GM12878 (cell line): ENCODE results near the gene EPB41L4A. TPM values are rescaled to one million over a fixed set of nuclear protein-coding genes. Genes with fewer than 3 reads are reported as not detected.

ENCODE experiments used
- ATAC-seq: fragments of 200-7000 bp; cut with Tn5 transposase; 3 replicates; pipeline ENCODE4 v1.9.1; 2020; ENCODE audit warnings: mild to moderate bottlenecking, moderate library complexity
- BruUV-seq: library from RNA; stranded (reverse); fragments of 400-500 nt; replicated peaks from 2 replicates; lab custom pipeline; 2021; lab: Mats Ljungman, UMichigan
- CTCF ChIA-PET: fragments of 300-600 bp; sonication (Branson Sonifier 250); formaldehyde crosslinking; extraction: SDS; loops from one replicate; lab custom pipeline; 2021; ENCODE audit warnings: inconsistent platforms; lab: Yijun Ruan, JAX
- POLR2A ChIA-PET: fragments of 350-600 bp; formaldehyde crosslinking; extraction: SDS; loops from one replicate; lab custom pipeline; 2021; ENCODE audit warnings: inconsistent platforms; lab: Charles Lee
- RAD21 ChIA-PET: fragments of 300-600 bp; sonication (Branson Sonifier 250); formaldehyde crosslinking; loops from one replicate; lab custom pipeline; 2023; ENCODE audit warnings: antibody characterized with exemption; ENCODE audit not compliant: unreplicated experiment; lab: Charles Lee
- SMC1A ChIA-PET: fragments of 300-600 bp; sonication (Branson Sonifier 250); formaldehyde crosslinking; loops from one replicate; lab custom pipeline; 2023; ENCODE audit not compliant: unreplicated experiment, uncharacterized antibody; lab: Charles Lee
- DNase-seq: peaks from one replicate; pipeline ENCODE4 v3.0.0-alpha.2; 2011; ENCODE audit warnings: low read depth, low spot score
- FAIRE-seq: peaks from 3 replicates; lab custom pipeline; 2011; peaks lifted over from hg19 to GRCh38; lab: Jason Lieb, UNC
- H2AFZ ChIP-seq: 2 replicates; pipeline ENCODE4 v1.6.0; 2011; ENCODE audit warnings: low read depth, low read length, control low read depth; ENCODE audit not compliant: control insufficient read depth
- H3K27ac ChIP-seq: 2 replicates; pipeline ENCODE4 v1.5.1; 2011; ENCODE audit warnings: control low read depth; ENCODE audit not compliant: control insufficient read depth, insufficient read depth
- H3K27me3 ChIP-seq, 2 experiments: replicated peaks in 1 of 2; 2 replicates each; pipeline versions ENCODE4 v1.6.0 to v1.6.1; 2011; ENCODE audit warnings: low read length in 1 of 2; ENCODE audit not compliant: control insufficient read depth in 2 of 2, insufficient read depth in 2 of 2
- H3K36me3 ChIP-seq, 2 experiments: 2 replicates each; pipeline ENCODE4 v1.5.1; 2011; ENCODE audit warnings: low read length in 1 of 2; ENCODE audit not compliant: control insufficient read depth in 2 of 2, insufficient read depth in 2 of 2
- H3K4me1 ChIP-seq: 2 replicates; pipeline ENCODE4 v1.6.1; 2011; ENCODE audit warnings: mild to moderate bottlenecking, low read length, moderate library complexity, mixed read lengths; ENCODE audit not compliant: control insufficient read depth, insufficient read depth
- H3K4me2 ChIP-seq: 2 replicates; pipeline ENCODE4 v1.6.0; 2011; ENCODE audit warnings: control low read depth; ENCODE audit not compliant: control insufficient read depth, insufficient read depth
- H3K4me3 ChIP-seq: fragments of 200-600 bp; sonication (generic); 2 replicates; pipeline ENCODE4 v1.5.1; 2016
- H3K79me2 ChIP-seq: 2 replicates; pipeline ENCODE4 v1.6.0; 2011; ENCODE audit warnings: low read length; ENCODE audit not compliant: control insufficient read depth, insufficient read depth
- H3K9ac ChIP-seq: 2 replicates; pipeline ENCODE4 v1.8.0; 2011; ENCODE audit warnings: low read length, control low read depth, mixed read lengths; ENCODE audit not compliant: control insufficient read depth, insufficient read depth
- H3K9me3 ChIP-seq: replicated peaks from 3 replicates; pipeline ENCODE4 v1.5.1; 2011; ENCODE audit warnings: mild to moderate bottlenecking, low read length; ENCODE audit not compliant: control insufficient read depth, insufficient read depth
- H4K20me1 ChIP-seq: 2 replicates; pipeline ENCODE4 v1.6.0; 2011; ENCODE audit not compliant: control insufficient read depth, insufficient read depth
- BCL3 ChIP-seq: IDR thresholded peaks from 2 replicates; pipeline ENCODE4 v1.6.1; 2011; ENCODE audit warnings: borderline replicate concordance, low read depth, mild to moderate bottlenecking, moderate library complexity, low read length; ENCODE audit not compliant: insufficient read depth, poor library complexity, severe bottlenecking
- BCLAF1 ChIP-seq: fragments of 450-650 bp; IDR thresholded peaks from 2 replicates; pipeline ENCODE4 v1.6.1; 2017; ENCODE audit warnings: antibody characterized with exemption, mild to moderate bottlenecking, moderate library complexity
- DPF2 ChIP-seq: fragments of 450-650 bp; IDR thresholded peaks from 2 replicates; pipeline ENCODE4 v1.6.1; 2017; ENCODE audit warnings: mild to moderate bottlenecking
- E2F4 ChIP-seq: IDR thresholded peaks from 2 replicates; pipeline ENCODE4 v1.6.1; 2012; ENCODE audit warnings: low read depth, low read length, improper control_type of control experiment
- EED ChIP-seq: sonication (generic); IDR thresholded peaks from 2 replicates; pipeline ENCODE4 v1.6.1; 2016; ENCODE audit warnings: antibody characterized with exemption, low read depth
- FOS ChIP-seq: IDR thresholded peaks from 3 replicates; pipeline ENCODE4 v1.6.1; 2011; ENCODE audit warnings: borderline replicate concordance; ENCODE audit not compliant: insufficient read length; ENCODE audit errors: extremely low read depth
- MLLT1 ChIP-seq: fragments of 450-650 bp; IDR thresholded peaks from 2 replicates; pipeline ENCODE4 v1.6.1; 2016; ENCODE audit warnings: mild to moderate bottlenecking
- MTA2 ChIP-seq: fragments of 450-650 bp; IDR thresholded peaks from 2 replicates; pipeline ENCODE4 v1.6.1; 2016; ENCODE audit warnings: low read depth, mild to moderate bottlenecking, moderate library complexity
- NFIC ChIP-seq: IDR thresholded peaks from 2 replicates; pipeline ENCODE4 v1.6.1; 2012; ENCODE audit warnings: low read depth, mild to moderate bottlenecking, inconsistent platforms, low read length, moderate library complexity
- NR2C2 ChIP-seq: IDR thresholded peaks from 2 replicates; pipeline ENCODE4 v1.6.1; 2011; ENCODE audit warnings: borderline replicate concordance, low read depth; ENCODE audit not compliant: control insufficient read depth, insufficient read length
- SKIL ChIP-seq: fragments of 450-650 bp; IDR thresholded peaks from 2 replicates; pipeline ENCODE4 v1.6.1; 2017; ENCODE audit warnings: mild to moderate bottlenecking, low read depth, inconsistent platforms; ENCODE audit not compliant: poor library complexity, severe bottlenecking
- ZNF384 ChIP-seq: IDR thresholded peaks from 2 replicates; pipeline ENCODE4 v1.6.1; 2012; ENCODE audit warnings: low read depth, mild to moderate bottlenecking, low read length, improper control_type of control experiment, borderline replicate concordance
- WGBS: methylation state at CpG from one replicate; pipeline ENCODE4 v1.1.6; 2016; ENCODE audit warnings: low lambda C conversion rate; ENCODE audit not compliant: insufficient replicate concordance, insufficient coverage; ENCODE audit errors: missing lambda C conversion rate; 5-methylcytosine and 5-hydroxymethylcytosine counted together
- in situ Hi-C: fragments of 300-500 bp; cut with MboI; formaldehyde crosslinking; loops from 9 replicates; pipeline ENCODE4 v1.14.3; 2018; ENCODE audit warnings: mixed read lengths
- intact Hi-C: fragments of 100-400 bp; cut with micrococcal nuclease; formaldehyde crosslinking; loops from one replicate; pipeline ENCODE4 v1.14.2; 2022; ENCODE audit not compliant: unreplicated experiment
- polyA plus RNA-seq, 11 experiments: library from polyadenylated mRNA; depleted of rRNA in 4 of 11; unstranded in 6 of 11; stranded (reverse) in 5 of 11; fragments of >200 nt; fragmentation: Nextera tagmentation in 4 of 11; fragmentation: Illumina TruSeq in 1 of 11; extraction: Ambion mirVana in 4 of 11; extraction: Trizol in 1 of 11; gene quantifications; 1 replicate in 1 of 11; 2 replicates in 10 of 11; pipeline versions ENCODE4 v1.2.1 to v1.2.3, GENCODE V29; 2011 to 2016; ENCODE audit warnings: inconsistent platforms in 2 of 11, missing spikeins in 2 of 11, low read depth in 1 of 11
- total RNA-seq, 4 experiments: library from RNA; depleted of rRNA in 3 of 4; stranded (reverse); fragments of >200 nt in 3 of 4; fragmentation: Illumina TruSeq in 1 of 4; extraction: Trizol in 1 of 4; gene quantifications; 2 replicates each; pipeline versions ENCODE4 v1.2.1 to v1.2.3, GENCODE V29; 2013 to 2021

EPB41L4A gene
- total and polyA plus RNA-seq, 10 of the 15 experiments (the other 5 are each of a cell fraction or from before 2014, with no cell fraction given): 0.10 to 0.67 (median 0.30) TPM

GRCh38 chr5:112203229-112203628 lies 215.8 kb downstream of the EPB41L4A start (continued):
- TF ChIP-seq E2F4 (no peak), MTA2 (peak; percentile 72), MLLT1 (0 out of 2 replicates have a peak, but pooled peaks have one; percentile 44), NFIC (no peak), NR2C2 (no peak)

GRCh38 chr5:112202694-112203093 lies 216.4 kb downstream of the EPB41L4A start:
- intact Hi-C loops: loop anchor here (10.0 kb wide), 1 partner anchor 402 kb away; no protein-coding TSS in a partner anchor
- in situ Hi-C loops: no loop called here
- ChIA-PET POLR2A (interaction anchor here (1.4 kb wide), 1 partner anchor 41 kb away, joined by 3 read pairs; no protein-coding TSS in a partner anchor), RAD21 (interaction anchor here (1.5 kb wide), 1 partner anchor 14 kb away, joined by 4 read pairs; no protein-coding TSS in a partner anchor), CTCF (interaction anchor here (1.3 to 2.3 kb wide), 3 partner anchors 17 to 290 kb away, joined by 3 to 7 read pairs (median 5); no protein-coding TSS in a partner anchor), SMC1A (no interaction called here)
- DNase-seq (no peak), ATAC-seq (peak; percentile 77), FAIRE-seq (no peak)
- Histone ChIP-seq H3K4me1 (no peaks in the 10 kb centered on the region), H4K20me1 (no peaks in the 10 kb centered on the region), H3K9ac (no peak overlapping the region), H3K9me3 (no peaks in the 10 kb centered on the region), H3K27me3 (no peaks in the 10 kb centered on the region), H3K27ac (no peak overlapping the region), H2AFZ (no peak overlapping the region), H3K4me3 (no peak overlapping the region), H3K4me2 (no peak overlapping the region), H3K36me3 (no peaks in the 10 kb centered on the region), H3K79me2 (no peaks in the 10 kb centered on the region)
- WGBS: 100% methylated on average over 2 of the region's 2 CpGs
- no TSS peak for BruUV-seq
- TF ChIP-seq FOS: no peak
- no peak for TF ChIP-seq DPF2
- no peak for TF ChIP-seq BCLAF1
- no peak for TF ChIP-seq SKIL
- no peak for TF ChIP-seq ZNF384
- peak; percentile 57; the same call in 1 of the 2 replicates for TF ChIP-seq EED
- no peak for TF ChIP-seq BCL3
